Parathyroid adenoma (tissue), 2 donors: ENCODE data around the gene SYNCRIP.
"Not testable (repeated sequence)": the region's sequence is repeated elsewhere in the genome, so short reads cannot be mapped to it uniquely, and the experiment has no call there.

Source experiments
- H2AFZ ChIP-seq: fragments of 300-600 bp; sonication (generic); one replicate; pipeline ENCODE4 v1.7.0; 2017; ENCODE audit warnings: antibody characterized with exemption, mild to moderate bottlenecking
- H3K27ac ChIP-seq: fragments of 300-600 bp; sonication (generic); one replicate; pipeline ENCODE4 v1.7.0; 2017
- H3K27me3 ChIP-seq: fragments of 300-600 bp; sonication (generic); one replicate; pipeline ENCODE4 v1.7.0; 2017; ENCODE audit warnings: low read length; ENCODE audit not compliant: control insufficient read depth, insufficient read depth
- H3K36me3 ChIP-seq: fragments of 300-600 bp; sonication (generic); one replicate; pipeline ENCODE4 v1.7.0; 2017; ENCODE audit warnings: low read length; ENCODE audit not compliant: control insufficient read depth, insufficient read depth
- H3K4me1 ChIP-seq: fragments of 300-600 bp; sonication (generic); one replicate; pipeline ENCODE4 v1.7.0; 2017; ENCODE audit warnings: control low read depth
- H3K4me2 ChIP-seq: fragments of 300-600 bp; sonication (generic); one replicate; pipeline ENCODE4 v1.7.0; 2017; ENCODE audit warnings: low read length
- H3K4me3 ChIP-seq: fragments of 300-600 bp; sonication (generic); one replicate; pipeline ENCODE4 v1.7.0; 2017; ENCODE audit warnings: low read depth, low read length
- H3K79me2 ChIP-seq: fragments of 300-600 bp; sonication (generic); one replicate; pipeline ENCODE4 v1.7.0; 2017; ENCODE audit warnings: control low read depth
- H3K9ac ChIP-seq: fragments of 300-600 bp; sonication (generic); one replicate; pipeline ENCODE4 v1.7.0; 2017; ENCODE audit warnings: mild to moderate bottlenecking
- H3K9me3 ChIP-seq: fragments of 300-600 bp; sonication (generic); one replicate; pipeline ENCODE4 v1.7.0; 2017; ENCODE audit warnings: low read length; ENCODE audit not compliant: control insufficient read depth
- CTCF ChIP-seq: fragments of 300-600 bp; sonication (generic); IDR thresholded peaks from one replicate; pipeline ENCODE4 v1.7.0; 2017; ENCODE audit warnings: antibody characterized with exemption, mild to moderate bottlenecking
- donor health status: primary hyperparathyroidism.

The SYNCRIP gene

GRCh38 chr6:85684133-85684808, 41.6 kb upstream of the SYNCRIP start:
- Histone ChIP-seq H3K4me3 (no peak overlapping the region), H3K9me3 (no peaks in the 10 kb centered on the region)

GRCh38 chr6:85681899-85682298, 39.2 kb upstream of the SYNCRIP start:
- H3K4me2 ChIP-seq, H3K4me3 ChIP-seq, H2AFZ ChIP-seq, H3K36me3 ChIP-seq, H3K9me3 ChIP-seq, H3K27me3 ChIP-seq, H3K4me1 ChIP-seq, H3K9ac ChIP-seq, H3K27ac ChIP-seq, H3K79me2 ChIP-seq: not testable (repeated sequence)

More at GRCh38 chr6:85684133-85684808, 41.6 kb upstream of the SYNCRIP start:
- Histone ChIP-seq H3K4me2 (no peak overlapping the region), H3K36me3 (no peaks in the 10 kb centered on the region), H2AFZ (no peak overlapping the region), H3K4me1 (no peaks in the 10 kb centered on the region), H3K79me2 (no peaks in the 10 kb centered on the region), H3K27me3 (no peaks in the 10 kb centered on the region), H3K27ac (no peak overlapping the region), H3K9ac (no peak overlapping the region)
- TF ChIP-seq CTCF, result no peak

- Histone ChIP-seq H3K27me3 (no peaks in the 10 kb centered on the region), H3K27ac (no peak overlapping the region), H3K4me1 (no peaks in the 10 kb centered on the region), H3K4me3 (no peak overlapping the region), H3K4me2 (no peak overlapping the region), H3K9me3 (no peaks in the 10 kb centered on the region), H2AFZ (no peak overlapping the region), H3K79me2 (peaks cover 7% of the 10 kb centered on the region), H3K36me3 (no peaks in the 10 kb centered on the region), H3K9ac (no peak overlapping the region)
- TF ChIP-seq CTCF, result no peak
These were observed 37.7 kb upstream of the SYNCRIP start for GRCh38 chr6:85680388-85680787.

GRCh38 chr6:85679445-85680123, 36.9 kb upstream of the SYNCRIP start:
- H3K4me3 ChIP-seq, result peak overlapping the region; percentile 98
- H3K4me2 ChIP-seq, result peak overlapping the region; percentile 82
- H2AFZ ChIP-seq, result peak overlapping the region; percentile 89
- H3K27me3 ChIP-seq, result no peaks in the 10 kb centered on the region
- no peaks in the 10 kb centered on the region for H3K36me3 ChIP-seq
- TF ChIP-seq CTCF, result no peak
- no peaks in the 10 kb centered on the region for H3K9me3 ChIP-seq
- no peaks in the 10 kb centered on the region for H3K4me1 ChIP-seq
- peaks cover 7% of the 10 kb centered on the region for H3K79me2 ChIP-seq
- H3K9ac ChIP-seq, result no peak overlapping the region
- peak overlapping the region; percentile 88 for H3K27ac ChIP-seq

GRCh38 chr6:85678602-85679444, 36.1 kb upstream of the SYNCRIP start:
- Histone ChIP-seq H3K4me1 (no peaks in the 10 kb centered on the region), H3K4me2 (peak overlapping the region; percentile 82), H3K36me3 (no peaks in the 10 kb centered on the region), H3K4me3 (peak overlapping the region; percentile 98), H3K27ac (peak overlapping the region; percentile 88), H3K79me2 (peaks cover 7% of the 10 kb centered on the region), H2AFZ (peak overlapping the region; percentile 89), H3K9me3 (no peaks in the 10 kb centered on the region), H3K9ac (peak overlapping the region; percentile 9), H3K27me3 (no peaks in the 10 kb centered on the region)
- TF ChIP-seq CTCF, result no peak
